ENCODE data around the gene HNRNPM.

GRCh38 chr19:8489561-8490394 lies 45.0 kb downstream of the HNRNPM start:
- TF ChIP-seq CTCF (IDR thresholded peaks at IDR 0.05) (no peak), POLR2A (IDR thresholded peaks at IDR 0.05) (no peak)
